GM23248 (cell line): ENCODE measurements around the gene ERCC1.
"Not testable (repeated sequence)": the region's sequence is repeated elsewhere in the genome, so short reads cannot be mapped to it uniquely, and the experiment has no call there.

Experiments
- EZH2 ChIP-seq: fragments of 200-600 bp; sonication (generic); IDR thresholded peaks from 2 replicates; pipeline ENCODE4 v1.6.1; 2018; ENCODE audit warnings: antibody characterized with exemption, mild to moderate bottlenecking; ENCODE audit not compliant: insufficient read depth, poor library complexity, severe bottlenecking
- EZH2phosphoT487 ChIP-seq: fragments of 200-600 bp; sonication (generic); IDR thresholded peaks from 2 replicates; pipeline ENCODE4 v1.6.1; 2018; ENCODE audit warnings: antibody characterized with exemption, moderate library complexity, mild to moderate bottlenecking, low read depth; ENCODE audit not compliant: insufficient read depth

DNA sequence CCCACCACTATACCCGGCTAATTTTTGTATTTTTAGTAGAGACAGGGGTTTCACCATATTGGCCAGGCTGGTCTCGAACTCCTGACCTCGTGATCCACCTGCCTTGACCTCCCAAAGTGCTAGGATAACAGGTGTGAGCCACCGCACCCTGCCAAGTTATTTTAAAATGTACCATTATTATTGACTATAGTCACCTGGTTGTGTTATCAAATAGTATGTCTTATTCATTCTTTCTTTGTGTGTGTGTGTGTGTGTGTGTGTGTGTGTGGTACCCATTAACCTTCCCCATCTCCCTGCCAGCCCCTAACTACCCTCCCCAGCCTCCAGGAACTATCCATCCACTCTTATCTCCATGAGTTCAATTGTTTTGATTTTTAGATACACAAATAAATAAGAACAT lies 13.4 kb downstream of the ERCC1 start:
- TF ChIP-seq EZH2, EZH2phosphoT487: not testable (repeated sequence)
